ENCODE results near the gene EPHA6. TPM values are rescaled to one million over a fixed set of nuclear protein-coding genes. Genes with fewer than 3 reads are reported as not detected.

EPHA6 gene
- total RNA-seq, 1 experiment from 2014 or later = 2.7 TPM

DNA sequence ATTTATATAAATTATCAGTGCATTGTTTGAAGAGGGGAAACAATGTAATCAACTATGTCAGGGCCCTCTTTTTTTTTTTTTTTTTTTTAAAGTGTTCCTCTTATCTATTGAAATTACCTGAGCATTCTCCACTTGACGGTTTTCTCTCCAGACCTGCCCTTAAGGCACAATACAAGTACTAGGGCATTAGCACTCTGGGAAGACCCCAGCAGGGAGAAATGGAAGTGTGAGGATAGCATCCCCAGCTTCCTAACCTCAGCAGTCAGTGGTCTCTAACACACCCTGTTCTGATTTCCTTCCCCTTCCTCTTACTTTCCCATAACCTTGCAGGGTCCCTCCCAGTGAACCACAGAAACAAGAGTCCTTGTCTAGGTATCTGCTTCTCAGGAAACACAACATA lies 491.8 kb downstream of the EPHA6 start:
- BruUV-seq (replicated peaks) = no TSS peak
- TF ChIP-seq, protein P1, sequence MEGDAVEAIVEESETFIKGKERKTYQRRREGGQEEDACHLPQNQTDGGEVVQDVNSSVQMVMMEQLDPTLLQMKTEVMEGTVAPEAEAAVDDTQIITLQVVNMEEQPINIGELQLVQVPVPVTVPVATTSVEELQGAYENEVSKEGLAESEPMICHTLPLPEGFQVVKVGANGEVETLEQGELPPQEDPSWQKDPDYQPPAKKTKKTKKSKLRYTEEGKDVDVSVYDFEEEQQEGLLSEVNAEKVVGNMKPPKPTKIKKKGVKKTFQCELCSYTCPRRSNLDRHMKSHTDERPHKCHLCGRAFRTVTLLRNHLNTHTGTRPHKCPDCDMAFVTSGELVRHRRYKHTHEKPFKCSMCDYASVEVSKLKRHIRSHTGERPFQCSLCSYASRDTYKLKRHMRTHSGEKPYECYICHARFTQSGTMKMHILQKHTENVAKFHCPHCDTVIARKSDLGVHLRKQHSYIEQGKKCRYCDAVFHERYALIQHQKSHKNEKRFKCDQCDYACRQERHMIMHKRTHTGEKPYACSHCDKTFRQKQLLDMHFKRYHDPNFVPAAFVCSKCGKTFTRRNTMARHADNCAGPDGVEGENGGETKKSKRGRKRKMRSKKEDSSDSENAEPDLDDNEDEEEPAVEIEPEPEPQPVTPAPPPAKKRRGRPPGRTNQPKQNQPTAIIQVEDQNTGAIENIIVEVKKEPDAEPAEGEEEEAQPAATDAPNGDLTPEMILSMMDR (IDR thresholded peaks at IDR 0.05; ENCODE audit: insufficient read depth in 1 of 2, low read depth in 1 of 2, low read length in 1 of 2, severe bottlenecking in 1 of 2, unreplicated experiment in 1 of 2) = no peak
- H3K9me3 ChIP-seq = no peaks in the 10 kb centered on the region
- H3K36me3 ChIP-seq (ENCODE audit: control insufficient read depth, insufficient read depth, low read length) = no peaks in the 10 kb centered on the region
- Mint-ChIP-seq H3K9me3 (ENCODE audit: unreplicated experiment) (no peaks in the 10 kb centered on the region), H3K36me3 (ENCODE audit: insufficient read depth, unreplicated experiment) (no peaks in the 10 kb centered on the region), H3K4me1 (ENCODE audit: low read depth, unreplicated experiment) (no peaks in the 10 kb centered on the region), H3K27me3 (ENCODE audit: insufficient read depth, unreplicated experiment) (no peaks in the 10 kb centered on the region), H3K27ac (ENCODE audit: unreplicated experiment) (no peak overlapping the region), H3K4me3 (ENCODE audit: unreplicated experiment) (no peak overlapping the region)
- no peak overlapping the region for H3K4me3 ChIP-seq (ENCODE audit: low read depth, low read length)
- ChIA-PET CTCF (interaction anchor here (0.5 kb wide), 1 partner anchor 376 kb away, joined by 4 read pairs; no protein-coding TSS in a partner anchor), POLR2A (no interaction called here)
- DNase-seq = no peak
- H3K4me1 ChIP-seq = no peaks in the 10 kb centered on the region
- intact Hi-C loops (cut with micrococcal nuclease; ENCODE audit: unreplicated experiment) = no loop called here
- no peaks in the 10 kb centered on the region for H3K27me3 ChIP-seq (replicated peaks; ENCODE audit: control insufficient read depth, insufficient read depth, low read length)

- no peaks in the 10 kb centered on the region for H3K9me3 ChIP-seq
- no peaks in the 10 kb centered on the region for H3K27me3 ChIP-seq (replicated peaks; ENCODE audit: control insufficient read depth, insufficient read depth, low read length)
- H3K27ac Mint-ChIP-seq (ENCODE audit: unreplicated experiment) = no peak overlapping the region
- no peaks in the 10 kb centered on the region for H3K4me1 Mint-ChIP-seq (ENCODE audit: low read depth, unreplicated experiment)
- H3K4me3 ChIP-seq (ENCODE audit: low read depth, low read length) = no peak overlapping the region
- POLR2A ChIA-PET = no interaction called here
- CTCF ChIA-PET = no interaction called here
- DNase-seq = no peak
- no peak overlapping the region for H3K4me3 Mint-ChIP-seq (ENCODE audit: unreplicated experiment)
- intact Hi-C loops (cut with micrococcal nuclease; ENCODE audit: unreplicated experiment) = no loop called here
- TF ChIP-seq, protein P1 (IDR thresholded peaks at IDR 0.05; ENCODE audit: insufficient read depth in 1 of 2, low read depth in 1 of 2, low read length in 1 of 2, severe bottlenecking in 1 of 2, unreplicated experiment in 1 of 2) = no peak
- H3K9me3 Mint-ChIP-seq (ENCODE audit: unreplicated experiment) = peaks cover 13% of the 10 kb centered on the region
- H3K36me3 ChIP-seq (ENCODE audit: control insufficient read depth, insufficient read depth, low read length) = no peaks in the 10 kb centered on the region
- H3K27me3 Mint-ChIP-seq (ENCODE audit: insufficient read depth, unreplicated experiment) = no peaks in the 10 kb centered on the region
- no peaks in the 10 kb centered on the region for H3K36me3 Mint-ChIP-seq (ENCODE audit: insufficient read depth, unreplicated experiment)
- BruUV-seq (replicated peaks) = no TSS peak
- no peaks in the 10 kb centered on the region for H3K4me1 ChIP-seq
Observed at GRCh38 chr3:97338375-97338774, 524.0 kb downstream of the EPHA6 start.

DNA sequence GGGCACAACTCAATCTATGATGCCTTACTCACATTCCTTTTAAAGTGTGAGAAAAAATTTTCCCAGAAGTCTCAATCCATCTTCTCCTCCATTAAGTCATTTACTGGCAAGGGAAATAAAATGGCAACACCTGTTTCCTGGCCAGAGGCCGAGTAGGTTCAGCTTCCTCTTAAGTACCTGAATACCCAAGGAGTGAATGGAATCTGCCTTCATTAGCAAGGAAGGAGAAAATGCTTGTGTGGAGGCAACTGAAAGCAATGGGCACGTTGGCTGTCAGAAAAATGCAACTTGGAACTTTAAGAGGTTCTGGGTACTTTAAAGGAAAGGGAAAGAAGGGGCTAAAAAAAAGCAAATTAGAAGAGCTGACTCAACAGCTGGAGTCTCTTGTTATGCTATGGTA lies 526.5 kb downstream of the EPHA6 start:
- BruUV-seq (replicated peaks) = no TSS peak
- peaks cover 2% of the 10 kb centered on the region for H3K27me3 Mint-ChIP-seq (ENCODE audit: insufficient read depth, unreplicated experiment)
- H3K4me3 Mint-ChIP-seq (ENCODE audit: unreplicated experiment) = no peak overlapping the region
- no peaks in the 10 kb centered on the region for H3K4me1 Mint-ChIP-seq (ENCODE audit: low read depth, unreplicated experiment)
- DNase-seq = no peak
- H3K36me3 Mint-ChIP-seq (ENCODE audit: insufficient read depth, unreplicated experiment) = no peaks in the 10 kb centered on the region
- intact Hi-C loops (cut with micrococcal nuclease; ENCODE audit: unreplicated experiment) = no loop called here
- H3K4me1 ChIP-seq = no peaks in the 10 kb centered on the region
- ChIA-PET POLR2A (no interaction called here), CTCF (no interaction called here)
- H3K9me3 ChIP-seq = no peaks in the 10 kb centered on the region
- no peaks in the 10 kb centered on the region for H3K9me3 Mint-ChIP-seq (ENCODE audit: unreplicated experiment)
- no peaks in the 10 kb centered on the region for H3K36me3 ChIP-seq (ENCODE audit: control insufficient read depth, insufficient read depth, low read length)
- no peaks in the 10 kb centered on the region for H3K27me3 ChIP-seq (replicated peaks; ENCODE audit: control insufficient read depth, insufficient read depth, low read length)
- H3K4me3 ChIP-seq (ENCODE audit: low read depth, low read length) = no peak overlapping the region
- TF ChIP-seq, protein P1 (IDR thresholded peaks at IDR 0.05; ENCODE audit: insufficient read depth in 1 of 2, low read depth in 1 of 2, low read length in 1 of 2, severe bottlenecking in 1 of 2, unreplicated experiment in 1 of 2) = no peak
- no peak overlapping the region for H3K27ac Mint-ChIP-seq (ENCODE audit: unreplicated experiment)

All from Caco-2 (cell line).